Stimulated activated CD4-positive, alpha-beta T cell treated with anti-CD3 and anti-CD28 coated beads, TNF-alpha, amount 100 ng/mL, for 48 hours (primary cell): Measurements from ENCODE around the gene CHRDL1.
"Not testable (repeated sequence)": the region's sequence is repeated elsewhere in the genome, so short reads cannot be mapped to it uniquely, and the experiment has no call there.

Source experiments
- DNase-seq, 3 donors: peaks; one replicate each; pipeline ENCODE4 v3.0.0-alpha.2; 2020; ENCODE audit warnings: low read depth in 3 of 3

Gene CHRDL1

GRCh38 chrX:110795645-110796406 lies at the start of gene CHRDL1:
Gene CHRDL1 (minus strand): TSS chrX:110795817. CDS start chrX:110792181, 3,636 bp downstream.
- no peak for DNase-seq

GRCh38 chrX:110836982-110837381 lies 41.4 kb upstream of the CHRDL1 start:
- DNase-seq: no peak

GRCh38 chrX:110836451-110836850 lies 40.8 kb upstream of the CHRDL1 start:
- no peak for DNase-seq

GRCh38 chrX:110836001-110836400 lies 40.4 kb upstream of the CHRDL1 start:
- no peak for DNase-seq

- no peak for DNase-seq
Observed at GRCh38 chrX:110825972-110826371, 30.4 kb upstream of the CHRDL1 start.

GRCh38 chrX:110816543-110816942 lies 20.9 kb upstream of the CHRDL1 start:
- not testable (repeated sequence) for DNase-seq

GRCh38 chrX:110806145-110806544 lies 10.5 kb upstream of the CHRDL1 start:
- no peak for DNase-seq

- no peak for DNase-seq
Observed at GRCh38 chrX:110805303-110805702, 9.7 kb upstream of the CHRDL1 start.

GRCh38 chrX:110804446-110804845 lies 8.8 kb upstream of the CHRDL1 start:
- DNase-seq: no peak

GRCh38 chrX:110803506-110803905 lies 7.9 kb upstream of the CHRDL1 start:
- DNase-seq: no peak

- no peak for DNase-seq
Observed at GRCh38 chrX:110796407-110796697, 735 bp upstream of the CHRDL1 start.

- no peak for DNase-seq
Observed at GRCh38 chrX:110794601-110795000, 1.0 kb downstream of the CHRDL1 start.

GRCh38 chrX:110791071-110791470 lies 4.5 kb downstream of the CHRDL1 start:
- no peak for DNase-seq

- no peak for DNase-seq
Observed at GRCh38 chrX:110786486-110786885, 9.1 kb downstream of the CHRDL1 start.

GRCh38 chrX:110759785-110760184 lies 35.8 kb downstream of the CHRDL1 start:
- no peak for DNase-seq

GRCh38 chrX:110758781-110759422 lies 36.7 kb downstream of the CHRDL1 start:
- DNase-seq: no peak

- DNase-seq: no peak
Observed at GRCh38 chrX:110755611-110756010, 40.0 kb downstream of the CHRDL1 start.

- no peak for DNase-seq
Observed at GRCh38 chrX:110755061-110755460, 40.6 kb downstream of the CHRDL1 start.

GRCh38 chrX:110750526-110751189 lies 45.0 kb downstream of the CHRDL1 start:
- DNase-seq: no peak

GRCh38 chrX:110748256-110748806 lies 47.3 kb downstream of the CHRDL1 start:
- no peak for DNase-seq

- DNase-seq: no peak
Observed at GRCh38 chrX:110746014-110746413, 49.6 kb downstream of the CHRDL1 start.

- DNase-seq: no peak
Observed at GRCh38 chrX:110745288-110745687, 50.3 kb downstream of the CHRDL1 start.
